ENCODE measurements around the gene KIF6.

The KIF6 gene

DNA sequence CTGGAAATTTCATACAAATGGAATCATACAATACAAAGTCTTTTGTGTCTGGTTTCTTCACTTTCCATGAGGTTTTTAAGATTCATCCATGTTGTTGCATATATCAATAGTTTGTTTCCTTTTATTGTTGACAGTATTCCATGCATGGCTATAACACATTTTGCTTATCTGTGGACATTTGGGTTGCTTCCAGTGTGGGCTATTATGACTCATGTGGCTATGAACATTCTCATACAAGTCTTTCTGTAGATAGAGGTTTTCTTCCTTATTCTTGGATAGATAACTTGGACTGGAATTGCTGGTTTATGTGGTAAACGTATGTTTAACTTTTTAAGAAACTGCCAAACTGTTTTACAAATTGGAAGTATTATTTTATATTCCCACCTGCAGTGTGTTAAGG lies 30.0 kb upstream of the KIF6 start:
- no peak overlapping the region for H3K4me2 ChIP-seq (ENCODE audit: low read depth, low read length, poor library complexity, severe bottlenecking)
- no peaks in the 10 kb centered on the region for H3K27me3 ChIP-seq (ENCODE audit: low read length)
- H4K20me1 ChIP-seq (ENCODE audit: low read depth, low read length) = no peaks in the 10 kb centered on the region
- no peak for TF ChIP-seq EZH2phosphoT487 (conservative IDR thresholded peaks at IDR 0.05; ENCODE audit: low read length)
- TF ChIP-seq, protein P1, sequence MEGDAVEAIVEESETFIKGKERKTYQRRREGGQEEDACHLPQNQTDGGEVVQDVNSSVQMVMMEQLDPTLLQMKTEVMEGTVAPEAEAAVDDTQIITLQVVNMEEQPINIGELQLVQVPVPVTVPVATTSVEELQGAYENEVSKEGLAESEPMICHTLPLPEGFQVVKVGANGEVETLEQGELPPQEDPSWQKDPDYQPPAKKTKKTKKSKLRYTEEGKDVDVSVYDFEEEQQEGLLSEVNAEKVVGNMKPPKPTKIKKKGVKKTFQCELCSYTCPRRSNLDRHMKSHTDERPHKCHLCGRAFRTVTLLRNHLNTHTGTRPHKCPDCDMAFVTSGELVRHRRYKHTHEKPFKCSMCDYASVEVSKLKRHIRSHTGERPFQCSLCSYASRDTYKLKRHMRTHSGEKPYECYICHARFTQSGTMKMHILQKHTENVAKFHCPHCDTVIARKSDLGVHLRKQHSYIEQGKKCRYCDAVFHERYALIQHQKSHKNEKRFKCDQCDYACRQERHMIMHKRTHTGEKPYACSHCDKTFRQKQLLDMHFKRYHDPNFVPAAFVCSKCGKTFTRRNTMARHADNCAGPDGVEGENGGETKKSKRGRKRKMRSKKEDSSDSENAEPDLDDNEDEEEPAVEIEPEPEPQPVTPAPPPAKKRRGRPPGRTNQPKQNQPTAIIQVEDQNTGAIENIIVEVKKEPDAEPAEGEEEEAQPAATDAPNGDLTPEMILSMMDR (IDR thresholded peaks at IDR 0.05; ENCODE audit: insufficient read depth, low read length, poor library complexity, severe bottlenecking) = no peak
- no peaks in the 10 kb centered on the region for H3K9me2 ChIP-seq (replicated peaks; ENCODE audit: insufficient read depth, low read length)
- no peaks in the 10 kb centered on the region for H3K9me3 ChIP-seq (ENCODE audit: insufficient read depth, low read length)
- no peaks in the 10 kb centered on the region for H3K79me2 ChIP-seq (ENCODE audit: insufficient read depth, low read length)
- H3K9ac ChIP-seq (ENCODE audit: low read length) = no peak overlapping the region
- no peak overlapping the region for H3K4me3 ChIP-seq (ENCODE audit: insufficient read depth, low read length, poor library complexity, severe bottlenecking)
- no peaks in the 10 kb centered on the region for H3F3A ChIP-seq (ENCODE audit: insufficient read depth)
- no peaks in the 10 kb centered on the region for H3K36me3 ChIP-seq (ENCODE audit: low read length)
- H2AFZ ChIP-seq (ENCODE audit: low read depth, low read length, severe bottlenecking) = no peak overlapping the region
- H3K27ac ChIP-seq (ENCODE audit: low read depth, low read length) = no peak overlapping the region

DNA sequence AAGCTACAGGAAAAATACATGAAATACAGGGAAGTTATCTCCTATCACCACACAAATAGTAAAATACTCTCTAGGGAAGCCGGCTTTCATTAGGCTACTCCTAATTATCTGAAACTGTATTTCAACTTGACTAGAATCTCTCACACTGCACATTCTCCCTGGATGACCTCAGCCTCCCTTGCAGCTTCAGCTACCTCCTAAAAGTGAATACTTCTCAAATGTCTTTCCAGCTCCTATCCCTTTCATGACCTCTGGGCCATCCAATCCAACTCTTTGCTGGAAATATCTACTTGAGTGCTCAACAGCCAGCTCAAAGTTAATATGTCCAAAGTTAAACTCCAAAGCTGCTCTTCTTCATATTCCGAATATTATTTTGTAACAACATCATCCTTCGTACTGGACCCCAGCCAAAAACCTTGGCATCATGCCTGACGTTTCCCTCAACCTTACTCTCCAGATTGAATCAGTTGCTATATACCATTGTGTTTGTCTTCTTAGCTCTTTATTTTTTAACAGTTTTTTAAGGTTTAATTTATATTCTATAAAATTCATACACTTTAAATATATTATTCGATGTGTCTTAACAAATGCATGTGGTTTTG lies 29.4 kb upstream of the KIF6 start:
- H3K9me3 ChIP-seq (ENCODE audit: insufficient read depth, low read length) = no peaks in the 10 kb centered on the region
- H3K27me3 ChIP-seq (ENCODE audit: low read length) = no peaks in the 10 kb centered on the region
- no peak overlapping the region for H2AFZ ChIP-seq (ENCODE audit: low read depth, low read length, severe bottlenecking)

DNA sequence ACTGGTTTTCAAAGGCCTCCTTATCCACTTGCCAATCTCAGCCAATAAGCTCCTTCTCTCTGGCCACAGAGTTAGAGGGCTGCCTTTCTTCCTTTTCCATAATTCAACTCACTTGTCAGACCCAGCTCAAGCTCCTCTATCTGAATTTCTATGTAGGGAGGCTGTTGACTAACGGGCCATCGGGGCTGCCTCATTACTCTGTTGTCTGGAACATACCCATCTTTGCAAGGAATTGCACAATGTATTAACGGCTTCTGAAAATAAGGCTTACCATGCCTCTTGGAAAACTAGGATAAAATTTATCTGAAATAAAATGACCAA lies 28.5 kb upstream of the KIF6 start:
- no peak overlapping the region for H3K4me2 ChIP-seq (ENCODE audit: low read depth, low read length, poor library complexity, severe bottlenecking)
- H3K79me2 ChIP-seq (ENCODE audit: insufficient read depth, low read length) = no peaks in the 10 kb centered on the region
- H3K4me3 ChIP-seq (ENCODE audit: insufficient read depth, low read length, poor library complexity, severe bottlenecking) = no peak overlapping the region
- H3K27ac ChIP-seq (ENCODE audit: low read depth, low read length) = no peak overlapping the region
- no peaks in the 10 kb centered on the region for H4K20me1 ChIP-seq (ENCODE audit: low read depth, low read length)
- H3F3A ChIP-seq (ENCODE audit: insufficient read depth) = no peaks in the 10 kb centered on the region
- no peak overlapping the region for H2AFZ ChIP-seq (ENCODE audit: low read depth, low read length, severe bottlenecking)
- H3K9me3 ChIP-seq (ENCODE audit: insufficient read depth, low read length) = no peaks in the 10 kb centered on the region
- no peaks in the 10 kb centered on the region for H3K27me3 ChIP-seq (ENCODE audit: low read length)
- TF ChIP-seq, protein P1 (IDR thresholded peaks at IDR 0.05; ENCODE audit: insufficient read depth, low read length, poor library complexity, severe bottlenecking) = no peak
- no peak for TF ChIP-seq EZH2phosphoT487 (conservative IDR thresholded peaks at IDR 0.05; ENCODE audit: low read length)
- H3K9me2 ChIP-seq (replicated peaks; ENCODE audit: insufficient read depth, low read length) = no peaks in the 10 kb centered on the region
- no peaks in the 10 kb centered on the region for H3K36me3 ChIP-seq (ENCODE audit: low read length)
- no peak overlapping the region for H3K9ac ChIP-seq (ENCODE audit: low read length)

More for the DNA sequence above, 29.4 kb upstream of the KIF6 start:
- H3K36me3 ChIP-seq (ENCODE audit: low read length) = no peaks in the 10 kb centered on the region
- H3K9ac ChIP-seq (ENCODE audit: low read length) = no peak overlapping the region
- TF ChIP-seq, protein P1 (IDR thresholded peaks at IDR 0.05; ENCODE audit: insufficient read depth, low read length, poor library complexity, severe bottlenecking) = no peak
- no peak for TF ChIP-seq EZH2phosphoT487 (conservative IDR thresholded peaks at IDR 0.05; ENCODE audit: low read length)
- H3K27ac ChIP-seq (ENCODE audit: low read depth, low read length) = no peak overlapping the region
- H3F3A ChIP-seq (ENCODE audit: insufficient read depth) = no peaks in the 10 kb centered on the region
- no peak overlapping the region for H3K4me2 ChIP-seq (ENCODE audit: low read depth, low read length, poor library complexity, severe bottlenecking)
- no peaks in the 10 kb centered on the region for H3K9me2 ChIP-seq (replicated peaks; ENCODE audit: insufficient read depth, low read length)
- H4K20me1 ChIP-seq (ENCODE audit: low read depth, low read length) = no peaks in the 10 kb centered on the region
- H3K4me3 ChIP-seq (ENCODE audit: insufficient read depth, low read length, poor library complexity, severe bottlenecking) = no peak overlapping the region
- H3K79me2 ChIP-seq (ENCODE audit: insufficient read depth, low read length) = no peaks in the 10 kb centered on the region
